Stimulated activated CD8-positive, alpha-beta memory T cell treated with anti-CD3 and anti-CD28 coated beads, Interleukin-2, amount 100 ng/mL, for 48 hours (primary cell): Measurements from ENCODE around the gene ISCU.
"Not testable (repeated sequence)": the region's sequence is repeated elsewhere in the genome, so short reads cannot be mapped to it uniquely, and the experiment has no call there.

ENCODE experiments used
- DNase-seq, 2 donors: peaks; one replicate each; pipeline ENCODE4 v3.0.0-alpha.2; 2020; ENCODE audit warnings: low read depth in 2 of 2

The ISCU gene

GRCh38 chr12:108570743-108571608 is 8.6 kb downstream of the ISCU start:
- no peak for DNase-seq

GRCh38 chr12:108571609-108572165 is 9.3 kb downstream of the ISCU start:
- DNase-seq, result no peak

- DNase-seq, result no peak
These were observed 9.9 kb downstream of the ISCU start for GRCh38 chr12:108572166-108572790.

GRCh38 chr12:108573317-108573716 is 10.9 kb downstream of the ISCU start:
- no peak for DNase-seq

- DNase-seq, result not testable (repeated sequence)
These were observed 11.9 kb downstream of the ISCU start for GRCh38 chr12:108574276-108574675.

GRCh38 chr12:108575199-108575912 is 13.0 kb downstream of the ISCU start:
- no peak for DNase-seq

- no peak for DNase-seq
These were observed 14.4 kb downstream of the ISCU start for GRCh38 chr12:108576660-108577234.

- no peak for DNase-seq
These were observed 15.1 kb downstream of the ISCU start for GRCh38 chr12:108577458-108577857.

- DNase-seq, result no peak
These were observed 15.9 kb downstream of the ISCU start for GRCh38 chr12:108578264-108578663.

GRCh38 chr12:108578813-108579212 is 16.4 kb downstream of the ISCU start:
- DNase-seq, result no peak

GRCh38 chr12:108580531-108580930 is 18.1 kb downstream of the ISCU start:
- no peak for DNase-seq

GRCh38 chr12:108581311-108582227 is 19.2 kb downstream of the ISCU start:
- DNase-seq, result no peak

GRCh38 chr12:108582509-108582908 is 20.1 kb downstream of the ISCU start:
- no peak for DNase-seq

- DNase-seq, result no peak
These were observed 20.8 kb downstream of the ISCU start for GRCh38 chr12:108582978-108583770.

- DNase-seq, result no peak
These were observed 21.6 kb downstream of the ISCU start for GRCh38 chr12:108583991-108584390.

GRCh38 chr12:108584456-108585065 is 22.2 kb downstream of the ISCU start:
- no peak for DNase-seq

GRCh38 chr12:108585864-108586263 is 23.5 kb downstream of the ISCU start:
- DNase-seq, result no peak

GRCh38 chr12:108586306-108586705 is 23.9 kb downstream of the ISCU start:
- DNase-seq, result no peak

- no peak for DNase-seq
These were observed 25.4 kb downstream of the ISCU start for GRCh38 chr12:108587826-108588225.
